HG03135 (cell line): ENCODE results near the gene LIN7C.
A peak's percentile ranks its signal among the peaks of the same experiment; 100 is the strongest.

ENCODE experiments used
- ATAC-seq: cut with Tn5 transposase; IDR thresholded peaks from one replicate; pipeline ENCODE4 v1.9.1; 2021; ENCODE audit warnings: mild to moderate bottlenecking, moderate library complexity; ENCODE audit not compliant: unreplicated experiment

The LIN7C gene

DNA sequence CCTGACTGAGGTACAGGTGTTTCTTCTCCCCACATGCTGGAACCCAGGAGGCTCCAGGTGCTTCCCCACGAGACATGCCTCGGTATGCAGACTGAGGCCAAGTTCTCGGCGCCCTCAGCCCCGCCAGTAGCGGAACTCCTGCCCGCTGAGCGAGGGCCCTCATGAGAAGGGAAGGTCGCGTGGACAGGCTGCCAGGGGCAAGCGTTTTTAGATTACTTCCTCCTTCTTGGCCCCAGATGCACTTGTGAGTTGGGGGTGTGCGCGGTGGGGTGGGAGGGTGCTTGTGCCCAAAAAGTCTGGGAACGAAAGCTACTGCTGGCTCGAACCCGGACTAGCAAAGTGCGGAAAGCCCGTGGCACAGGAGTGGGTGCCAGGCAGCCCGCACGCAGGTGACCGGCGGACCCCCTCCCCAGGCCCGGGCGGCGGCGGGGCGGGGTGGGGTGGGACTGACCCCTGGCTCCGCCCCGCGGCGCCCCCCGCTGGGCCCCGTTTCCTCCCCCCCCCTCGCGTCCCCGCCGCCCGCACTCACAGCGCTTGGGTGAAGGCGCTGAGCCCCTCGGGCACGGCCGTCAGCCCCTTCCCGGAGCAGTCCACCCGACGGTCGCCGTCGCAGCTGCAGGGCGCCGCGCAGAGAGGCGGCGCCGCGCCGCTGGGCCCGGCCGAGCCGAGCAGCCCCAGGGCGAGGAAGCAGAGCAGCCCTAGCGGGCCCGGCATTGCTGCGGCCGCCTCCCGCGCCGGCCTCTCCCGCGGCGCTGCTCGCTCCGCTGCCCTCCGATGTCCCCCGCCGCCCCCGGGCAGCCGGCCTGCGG lies 34.8 kb downstream of the LIN7C start:
- peak; percentile 54 for ATAC-seq

DNA sequence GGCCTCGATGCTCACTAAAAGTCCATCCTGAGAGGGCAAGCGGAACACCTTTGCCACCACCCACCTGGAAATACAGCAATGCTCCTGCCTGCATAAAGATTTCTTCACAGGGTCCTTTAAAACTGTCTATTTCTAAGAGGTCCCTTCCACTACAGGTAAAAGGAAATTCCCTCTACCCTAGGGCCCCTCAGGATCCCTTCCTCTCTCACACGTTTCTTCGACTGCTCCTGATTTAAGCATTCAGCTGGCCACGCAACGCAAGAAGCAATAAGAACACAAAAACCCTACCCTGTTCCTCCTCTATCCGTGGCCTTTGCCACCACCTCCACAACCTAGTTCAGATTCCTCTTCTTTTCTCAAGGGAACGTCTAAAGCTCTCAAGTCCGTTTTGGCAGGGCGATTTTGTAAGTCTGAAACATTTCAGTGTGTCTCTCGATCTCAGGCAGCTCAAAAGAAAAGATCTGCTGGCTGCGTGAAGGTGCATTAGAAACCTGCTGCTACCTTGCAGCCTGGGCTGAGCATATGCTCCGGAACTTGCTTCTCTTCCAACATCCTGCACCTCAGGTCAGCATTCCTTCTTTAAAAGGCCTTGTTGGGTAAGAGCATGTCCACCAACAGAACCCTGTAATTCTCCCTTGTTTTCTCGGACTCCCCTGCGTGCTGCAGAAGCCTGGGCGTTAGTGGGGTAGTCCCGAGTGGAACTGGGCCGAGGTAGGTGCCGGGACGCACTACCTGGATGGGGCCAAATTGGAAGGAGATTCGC lies 35.6 kb downstream of the LIN7C start:
- no peak for ATAC-seq

DNA sequence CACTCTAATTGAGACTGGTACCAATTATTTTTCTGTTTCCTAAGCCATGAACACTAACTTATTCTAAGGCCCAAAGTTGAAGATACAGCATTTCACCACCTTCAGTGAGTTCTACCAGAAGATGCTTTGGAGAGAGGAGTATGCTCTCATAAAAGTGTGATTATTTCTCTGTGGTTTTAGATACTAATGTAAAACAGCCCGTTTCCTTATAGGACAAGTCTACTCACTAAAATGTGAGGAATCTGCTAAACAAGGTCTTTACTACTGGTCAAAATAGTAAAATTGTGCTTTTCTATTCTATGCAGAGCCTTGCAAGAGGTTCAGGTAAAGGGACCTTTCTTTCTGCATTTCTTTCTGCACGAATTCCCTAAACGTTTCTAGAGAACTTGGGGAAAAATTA lies 36.4 kb downstream of the LIN7C start:
- ATAC-seq: no peak

DNA sequence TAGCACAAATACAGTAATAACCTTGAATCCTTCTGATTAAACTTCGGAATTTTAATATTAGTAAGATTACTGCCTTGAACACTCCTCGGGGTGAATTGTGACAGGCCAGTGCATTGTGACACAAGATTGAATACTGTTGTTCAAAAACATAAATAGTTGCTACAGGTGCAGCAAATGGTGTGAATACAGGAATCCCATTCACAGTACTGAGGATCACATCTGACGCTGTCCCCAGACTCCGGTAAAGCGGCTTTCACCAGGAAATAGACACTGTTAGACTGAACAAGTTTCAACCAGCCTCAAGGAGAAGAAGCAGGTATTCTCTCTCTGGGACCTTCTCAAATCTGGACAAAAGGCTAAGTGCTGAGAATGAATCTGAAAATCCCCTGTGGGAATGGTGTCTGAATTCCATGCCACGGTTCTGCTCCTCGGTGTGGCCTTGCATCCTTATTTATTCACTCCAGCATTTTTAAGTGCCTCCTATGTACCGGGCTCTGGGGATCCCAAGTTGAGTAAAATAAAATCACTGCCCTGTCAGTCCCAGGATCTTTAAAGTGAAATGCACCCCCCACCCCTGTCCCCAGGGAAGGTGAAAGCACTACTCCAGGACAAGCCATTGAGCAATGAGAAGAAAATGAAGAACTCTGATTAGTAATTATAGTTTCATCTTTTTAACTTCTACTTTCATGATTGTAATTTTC lies 37.4 kb downstream of the LIN7C start:
- no peak for ATAC-seq

DNA sequence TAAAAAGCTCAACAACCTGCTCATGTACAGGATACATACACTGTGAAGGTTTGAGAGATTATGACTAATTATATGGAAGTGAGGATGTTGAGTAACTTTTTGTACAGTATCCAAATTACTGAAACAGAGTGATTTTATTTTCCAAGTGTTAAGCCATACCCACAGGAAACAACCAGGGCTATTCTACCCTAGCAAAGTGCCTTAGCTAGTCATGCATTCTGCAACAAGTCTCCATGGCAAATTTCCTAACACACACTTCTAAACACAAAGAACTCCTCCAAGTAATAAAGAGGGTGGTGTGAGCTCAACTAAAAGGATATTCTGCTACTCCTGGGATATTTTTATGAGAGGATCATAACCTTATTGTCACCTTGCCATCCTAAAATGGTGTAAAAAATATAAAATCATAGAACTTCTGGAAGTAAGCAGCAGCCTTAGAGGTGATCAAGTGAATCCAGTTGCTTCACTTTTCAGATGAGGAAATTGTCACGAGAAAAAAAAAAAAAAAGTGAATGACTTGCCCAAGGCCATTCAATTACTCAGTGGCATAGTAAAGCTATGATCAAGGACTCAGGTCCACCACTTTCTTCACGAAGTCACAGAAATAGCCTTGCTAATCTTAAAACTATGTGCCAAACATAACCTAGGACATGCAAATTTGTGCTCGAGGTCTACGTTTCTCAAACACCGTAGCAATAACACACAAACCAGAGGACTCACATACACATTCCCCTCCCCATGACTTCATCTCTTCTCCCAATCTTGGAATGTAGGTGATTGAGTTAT lies 38.2 kb downstream of the LIN7C start:
- ATAC-seq: no peak

DNA sequence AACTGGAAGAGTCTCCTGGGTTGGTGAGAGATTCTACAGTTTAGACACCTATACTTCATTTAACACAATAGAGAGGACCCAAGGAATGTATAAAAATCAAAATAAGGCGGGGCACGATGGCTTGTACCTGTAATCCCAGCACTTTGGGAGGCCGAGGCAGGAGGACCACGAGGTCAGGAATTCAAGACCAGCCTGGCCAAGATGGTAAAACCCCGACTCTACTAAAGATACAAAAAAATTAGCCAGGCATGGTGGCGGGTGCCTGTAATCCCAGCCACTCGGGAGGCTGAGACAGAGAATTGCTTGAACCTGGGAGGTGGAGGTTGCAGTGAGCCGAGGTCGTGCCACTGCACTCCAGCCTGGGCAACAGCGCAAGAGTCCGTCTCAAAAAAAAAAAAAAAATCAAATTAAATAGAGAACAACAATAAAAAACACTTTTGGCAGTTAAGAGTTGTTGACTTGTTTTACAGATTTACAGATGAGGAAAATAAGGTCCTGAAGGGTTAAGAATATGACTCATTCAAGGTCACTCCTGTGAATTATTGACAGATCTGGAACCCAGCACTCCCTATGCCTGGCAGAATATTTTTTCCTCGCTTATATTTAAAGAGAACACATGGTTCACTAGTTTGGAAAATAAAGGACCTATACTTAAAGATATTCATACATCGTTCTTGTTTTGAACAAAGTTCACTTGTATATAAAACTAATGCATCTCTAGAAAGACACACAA lies 39.2 kb downstream of the LIN7C start:
- ATAC-seq: no peak

DNA sequence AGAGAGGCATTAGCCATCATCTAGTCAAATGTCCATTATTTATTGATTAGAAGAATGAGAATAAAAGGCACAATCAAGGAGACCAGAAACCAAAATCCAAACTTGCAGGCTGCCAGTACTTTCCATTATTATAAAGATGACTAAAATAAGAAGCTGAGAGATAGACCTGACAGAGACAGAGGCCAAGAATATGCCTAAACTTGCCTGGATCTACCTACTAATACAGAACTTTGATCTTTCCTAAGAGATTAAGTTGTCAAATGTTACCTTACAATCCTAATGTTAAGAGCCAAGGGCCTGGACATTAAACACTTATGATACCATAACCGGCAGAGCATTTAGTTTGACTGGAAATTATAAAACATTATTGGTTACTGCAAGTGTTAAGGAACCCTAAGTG lies 40.2 kb downstream of the LIN7C start:
- ATAC-seq: no peak

DNA sequence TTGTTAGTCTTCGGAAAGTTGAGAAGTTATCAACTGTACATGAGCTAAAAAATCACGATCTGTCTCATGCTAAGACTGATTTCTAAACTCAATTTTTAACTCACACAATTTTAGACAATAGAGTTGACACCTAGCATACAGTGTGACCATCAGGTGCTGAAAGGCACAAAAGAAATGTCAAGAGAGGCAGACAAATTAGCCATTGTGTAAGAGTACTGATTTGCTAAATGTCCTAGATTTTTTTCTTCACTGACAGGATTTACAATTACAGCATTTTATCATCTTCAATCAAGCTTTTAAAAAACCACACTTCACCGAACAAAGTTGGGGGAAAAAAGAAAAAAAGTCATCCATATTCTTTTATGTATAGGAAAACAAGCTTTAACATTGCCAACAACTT lies 40.9 kb downstream of the LIN7C start:
- ATAC-seq: no peak

DNA sequence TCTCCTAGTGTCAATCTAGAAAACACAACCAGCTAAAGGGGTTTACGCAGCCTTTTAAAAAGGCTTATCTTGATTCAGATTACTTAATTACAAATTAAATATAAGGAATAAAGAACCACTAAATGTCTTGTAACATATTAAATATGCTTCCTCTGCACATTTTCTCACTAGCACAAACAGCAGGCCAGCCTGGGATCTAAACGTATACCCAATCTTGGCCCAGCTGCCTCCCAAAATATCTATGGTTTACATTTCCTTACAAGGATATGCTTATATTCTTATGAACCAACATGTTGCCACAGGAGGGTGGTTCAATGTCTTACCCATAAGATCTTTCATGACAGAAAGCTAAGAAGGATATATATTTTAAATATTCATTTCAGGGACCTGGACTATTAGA lies 41.7 kb downstream of the LIN7C start:
- ATAC-seq: no peak

DNA sequence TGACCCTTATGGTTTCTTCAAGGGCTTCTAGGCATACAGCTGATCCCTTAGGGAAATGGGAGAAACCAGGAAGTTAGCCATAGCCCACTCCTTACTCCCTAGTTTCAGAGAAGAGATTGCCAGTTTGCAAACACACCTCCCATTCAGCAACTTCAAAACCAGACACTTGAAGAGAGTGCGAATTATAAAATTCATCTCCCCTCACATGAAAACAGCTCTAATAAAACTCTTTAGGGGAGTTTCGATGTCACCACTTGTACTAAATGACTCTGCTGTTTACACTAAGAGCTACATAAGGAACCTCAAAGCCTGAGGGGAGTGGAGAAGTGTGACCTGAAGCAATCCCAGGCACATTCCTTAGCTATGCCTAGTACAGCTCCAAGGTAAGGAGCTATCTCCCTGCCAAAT lies 42.3 kb downstream of the LIN7C start:
- no peak for ATAC-seq

DNA sequence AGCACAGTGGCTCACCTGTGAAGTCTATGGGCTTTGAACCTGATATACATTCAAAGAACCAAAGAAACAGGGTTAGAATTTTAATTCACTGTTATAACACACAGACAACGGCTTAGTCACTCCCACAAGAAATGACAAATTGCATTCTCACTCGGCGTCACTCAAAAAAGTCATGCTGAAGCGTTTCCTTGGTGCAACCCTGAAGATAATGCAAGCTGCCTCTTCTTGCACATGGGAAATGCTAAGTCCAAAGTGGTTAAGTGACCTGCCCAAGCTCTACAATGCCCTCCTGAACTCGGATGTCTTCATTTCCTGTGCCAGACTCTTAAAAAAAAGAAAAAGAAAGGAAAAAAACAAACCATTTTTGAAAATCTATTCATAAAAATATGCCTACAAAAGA lies 44.0 kb downstream of the LIN7C start:
- no peak for ATAC-seq

DNA sequence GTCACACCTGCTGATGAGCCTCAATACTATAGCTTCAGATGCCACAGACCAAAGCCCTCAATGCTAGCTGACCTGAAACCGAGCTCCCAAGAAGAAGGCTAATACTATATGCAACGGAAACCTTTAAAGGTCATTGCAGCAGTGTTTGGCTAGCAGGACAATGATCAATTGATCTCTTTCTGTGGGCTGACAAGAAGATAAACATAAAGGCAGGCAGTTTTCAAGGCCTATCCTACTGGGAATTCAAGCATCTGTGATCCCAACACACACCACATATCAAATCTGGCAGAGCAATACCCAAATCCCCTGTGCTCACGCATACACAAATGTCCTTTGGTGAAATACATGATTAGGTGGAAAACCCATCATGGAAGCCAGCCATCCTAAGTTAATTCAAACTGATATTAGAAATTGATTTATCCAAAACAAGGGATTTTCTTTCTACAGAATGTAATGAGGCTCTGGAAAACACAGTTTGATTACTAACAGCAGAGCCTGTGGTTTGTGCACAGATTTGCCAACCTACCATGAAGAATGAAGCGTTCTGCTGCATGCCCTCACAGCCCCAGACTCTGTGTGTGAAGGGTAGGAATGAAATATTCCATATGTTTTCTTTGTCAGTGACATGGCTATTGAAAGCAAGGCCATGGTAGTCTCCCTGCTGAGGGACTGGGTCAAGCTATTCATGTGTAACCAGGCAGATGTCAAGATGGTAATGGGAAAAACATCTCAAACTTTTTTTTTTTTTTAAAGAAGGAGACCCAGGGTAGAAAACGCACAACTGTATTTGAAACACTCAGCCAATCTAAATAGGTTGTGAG lies 46.2 kb downstream of the LIN7C start:
- ATAC-seq: no peak

DNA sequence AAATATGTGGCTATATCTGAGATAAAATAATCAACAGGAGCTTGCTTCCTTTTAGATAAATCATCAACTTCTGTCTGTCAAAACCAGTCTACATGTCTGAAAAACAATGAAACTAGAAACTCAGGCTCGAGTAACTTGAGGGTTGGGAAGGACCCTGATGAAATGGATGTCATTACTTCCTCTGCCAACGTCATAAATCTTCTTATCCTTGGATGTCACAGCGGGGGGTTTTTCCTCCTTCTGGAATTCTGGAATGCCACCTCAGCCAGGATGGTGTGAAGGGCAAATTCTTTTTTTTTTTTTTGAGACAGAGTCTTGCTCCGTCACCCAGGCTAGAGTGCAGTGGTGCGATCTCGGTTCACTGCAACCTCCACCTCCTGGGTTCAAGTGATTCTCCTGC lies 47.4 kb downstream of the LIN7C start:
- no peak for ATAC-seq

DNA sequence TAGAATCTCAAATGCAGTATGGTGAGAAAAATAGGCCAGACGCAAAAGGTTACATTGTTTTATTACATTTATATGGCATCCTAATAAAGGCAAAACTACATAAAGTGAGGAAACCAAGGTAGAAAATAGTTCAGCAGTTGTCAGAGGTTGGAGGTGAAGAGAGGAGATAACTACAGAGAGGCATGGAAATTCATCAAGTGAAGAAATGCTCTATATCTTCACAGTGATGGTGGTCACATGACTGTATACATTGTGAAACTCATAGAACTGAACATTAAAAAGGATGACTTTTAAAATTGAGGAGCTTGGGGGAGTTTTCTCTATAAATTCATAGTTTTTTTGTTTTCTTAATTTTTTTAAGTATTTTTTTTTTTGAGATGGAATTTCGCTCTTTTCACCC lies 48.4 kb downstream of the LIN7C start:
- ATAC-seq: no peak

DNA sequence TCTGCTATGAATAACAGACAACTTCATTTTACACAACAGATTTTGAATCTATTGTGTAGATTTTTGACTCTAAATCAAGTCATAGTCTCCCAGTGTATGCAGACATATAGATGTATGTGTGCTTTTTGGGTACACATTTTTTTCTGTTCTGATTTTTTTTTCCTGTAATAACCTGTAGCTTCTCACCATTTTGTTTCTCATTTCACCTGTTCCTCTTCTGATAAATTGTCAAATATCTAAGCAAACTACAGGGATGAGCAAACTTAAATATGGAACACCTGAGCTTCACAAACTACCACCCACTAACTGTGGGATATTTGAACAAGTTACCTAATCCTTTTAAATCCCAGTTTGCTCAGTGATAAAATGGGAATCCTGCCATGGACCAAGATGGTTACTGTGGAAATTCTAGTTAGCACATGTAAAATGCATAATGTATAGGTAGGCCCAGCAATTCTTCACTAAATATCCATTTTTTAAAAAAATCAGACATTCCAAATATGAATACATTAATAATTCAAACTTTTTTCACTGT lies 49.7 kb downstream of the LIN7C start:
- no peak for ATAC-seq

DNA sequence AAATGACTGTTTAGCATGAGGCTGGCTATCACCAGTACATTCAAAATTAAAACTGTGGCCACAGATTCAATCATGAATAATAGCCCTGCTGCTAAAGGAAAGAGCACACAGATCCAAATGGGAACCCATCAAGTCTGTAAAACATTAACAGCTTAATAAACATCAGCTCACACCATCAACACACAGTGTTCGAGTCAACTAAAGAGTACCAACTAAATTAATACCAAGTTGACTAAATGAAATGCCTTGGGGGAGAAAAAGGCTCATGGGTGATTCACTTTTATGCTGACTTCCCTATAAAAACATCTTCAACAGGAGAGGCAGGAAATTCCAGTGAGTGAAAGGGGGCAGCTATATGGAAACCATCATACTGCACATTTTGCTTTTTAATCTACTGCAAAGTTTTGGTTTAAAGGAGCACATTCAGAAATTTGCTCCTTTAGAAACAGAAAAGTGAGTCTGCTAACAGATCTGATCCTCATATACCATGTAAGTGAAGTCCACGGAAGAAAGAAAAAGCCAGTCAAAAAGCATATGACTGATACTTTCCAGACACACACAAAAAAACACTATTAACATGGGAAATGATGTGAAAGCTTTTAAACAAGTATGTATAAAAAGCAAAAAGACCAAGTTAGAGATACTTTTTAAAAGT lies 50.3 kb downstream of the LIN7C start:
- no peak for ATAC-seq

DNA sequence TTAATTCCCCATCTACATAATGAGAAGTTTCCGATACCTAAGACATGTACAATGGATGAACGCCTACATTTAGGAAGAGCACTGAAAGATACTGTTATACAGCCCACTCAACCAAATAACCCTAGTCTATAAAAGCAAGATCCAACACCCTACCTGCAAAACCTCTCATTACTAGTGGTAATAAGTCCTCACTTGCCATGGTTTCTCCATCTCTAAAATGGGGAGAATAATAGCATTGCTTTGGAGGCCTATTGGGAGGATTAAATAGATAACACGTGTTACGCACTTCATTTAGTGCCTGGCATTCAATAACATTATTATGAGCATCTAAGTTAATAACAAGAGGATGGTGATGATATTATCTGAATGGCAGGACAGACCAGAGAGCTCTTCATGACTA lies 50.9 kb downstream of the LIN7C start:
- no peak for ATAC-seq

DNA sequence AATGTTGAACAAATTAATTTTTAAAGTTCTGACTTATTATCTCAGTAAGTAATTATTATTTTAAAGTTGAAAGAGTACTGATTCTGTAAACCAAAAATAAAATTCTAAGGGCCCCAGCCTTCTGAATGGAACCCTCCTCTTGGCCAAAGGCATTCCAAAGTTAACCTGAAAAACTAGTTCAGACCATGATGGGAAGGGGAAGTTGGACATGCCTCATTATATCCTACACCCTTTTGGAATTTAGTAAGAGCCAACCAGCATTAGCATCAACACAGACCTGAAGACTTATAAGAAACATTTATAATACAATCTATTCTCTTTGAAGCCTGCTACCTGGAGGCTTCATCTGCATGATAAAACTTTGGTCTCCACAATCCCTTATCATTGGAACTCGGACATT lies 52.9 kb downstream of the LIN7C start:
- ATAC-seq: no peak

DNA sequence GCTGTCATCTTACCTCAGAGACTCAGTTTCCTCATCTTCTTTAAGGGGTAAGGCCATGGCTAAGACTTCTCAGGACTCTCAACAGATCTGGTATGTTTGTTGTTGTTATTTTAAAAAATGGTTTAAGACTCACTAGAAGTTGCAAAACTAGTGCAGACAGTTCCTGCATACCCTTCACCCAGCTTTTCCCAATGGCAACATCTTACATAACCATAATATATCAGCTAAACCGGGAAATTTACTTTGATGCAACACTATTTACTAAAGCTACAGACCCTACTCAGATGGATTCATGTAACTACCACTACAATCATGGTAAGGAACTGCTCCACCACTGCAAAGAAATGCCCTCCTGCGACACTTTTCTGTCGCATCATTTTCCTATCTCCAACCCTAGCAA lies 54.4 kb downstream of the LIN7C start:
- ATAC-seq: no peak
